Fibroblast of mammary gland (primary cell): Measurements from ENCODE around the gene ZNF836.
A peak's percentile ranks its signal among the peaks of the same experiment; 100 is the strongest.

Experiments
- DNase-seq: peaks from one replicate; pipeline ENCODE4 v3.0.0-alpha.2; 2010; ENCODE audit warnings: low read depth
- H3K4me3 ChIP-seq: 2 replicates; pipeline ENCODE4 v1.5.1; 2011; ENCODE audit warnings: low read depth, mild to moderate bottlenecking, low read length, moderate library complexity; ENCODE audit not compliant: control insufficient read depth
- CTCF ChIP-seq: conservative IDR thresholded peaks from 2 replicates; pipeline ENCODE4 v1.5.1; 2011; ENCODE audit warnings: low read depth, low read length, inconsistent platforms; ENCODE audit not compliant: control insufficient read depth, insufficient read depth

ZNF836 gene

GRCh38 chr19:52188822-52189734, 17.7 kb upstream of the ZNF836 start:
- no peak for TF ChIP-seq CTCF
- peak overlapping the region; percentile 50 for H3K4me3 ChIP-seq
- DNase-seq = no peak

- DNase-seq = no peak
- H3K4me3 ChIP-seq = no peak overlapping the region
- no peak for TF ChIP-seq CTCF
Measured at GRCh38 chr19:52187407-52187806, 16.0 kb upstream of the ZNF836 start.

- TF ChIP-seq CTCF = no peak
- no peak overlapping the region for H3K4me3 ChIP-seq
- no peak for DNase-seq
Measured at GRCh38 chr19:52176574-52176973, 5.2 kb upstream of the ZNF836 start.

GRCh38 chr19:52172347-52172746, 926 bp upstream of the ZNF836 start:
- TF ChIP-seq CTCF = no peak
- no peak overlapping the region for H3K4me3 ChIP-seq
- DNase-seq = no peak

- no peak for DNase-seq
- no peak for TF ChIP-seq CTCF
- peak overlapping the region; percentile 98 for H3K4me3 ChIP-seq
Measured at GRCh38 chr19:52170863-52171320, 529 bp downstream of the ZNF836 start.

- DNase-seq = no peak
- no peak for TF ChIP-seq CTCF
- peak overlapping the region; percentile 98 for H3K4me3 ChIP-seq
Measured at GRCh38 chr19:52170304-52170703, 1.1 kb downstream of the ZNF836 start.
